ENCODE measurements around the gene VPREB3.

The VPREB3 gene

GRCh38 chr22:23713696-23714595 is 40.3 kb downstream of the VPREB3 start:
- no peak for TF ChIP-seq CTCF (IDR thresholded peaks at IDR 0.05; ENCODE audit: low read depth, low read length)
- H3K4me3 ChIP-seq (ENCODE audit: low read depth, low read length): no peak overlapping the region

- no peak for TF ChIP-seq CTCF (IDR thresholded peaks at IDR 0.05; ENCODE audit: low read depth, low read length)
- no peak overlapping the region for H3K4me3 ChIP-seq (ENCODE audit: low read depth, low read length)
These were observed 42.0 kb downstream of the VPREB3 start for GRCh38 chr22:23712256-23712655.

GRCh38 chr22:23709107-23709506 is 45.1 kb downstream of the VPREB3 start:
- no peak overlapping the region for H3K4me3 ChIP-seq (ENCODE audit: low read depth, low read length)
- TF ChIP-seq CTCF (IDR thresholded peaks at IDR 0.05; ENCODE audit: low read depth, low read length): no peak

GRCh38 chr22:23708270-23708669 is 46.0 kb downstream of the VPREB3 start:
- no peak for TF ChIP-seq CTCF (IDR thresholded peaks at IDR 0.05; ENCODE audit: low read depth, low read length)
- H3K4me3 ChIP-seq (ENCODE audit: low read depth, low read length): no peak overlapping the region

GRCh38 chr22:23705358-23705757 is 48.9 kb downstream of the VPREB3 start:
- no peak overlapping the region for H3K4me3 ChIP-seq (ENCODE audit: low read depth, low read length)
- TF ChIP-seq CTCF (IDR thresholded peaks at IDR 0.05; ENCODE audit: low read depth, low read length): no peak

GRCh38 chr22:23704829-23705228 is 49.4 kb downstream of the VPREB3 start:
- TF ChIP-seq CTCF (IDR thresholded peaks at IDR 0.05; ENCODE audit: low read depth, low read length): no peak
- H3K4me3 ChIP-seq (ENCODE audit: low read depth, low read length): no peak overlapping the region

GRCh38 chr22:23704062-23704461 is 50.2 kb downstream of the VPREB3 start:
- H3K4me3 ChIP-seq (ENCODE audit: low read depth, low read length): no peak overlapping the region
- no peak for TF ChIP-seq CTCF (IDR thresholded peaks at IDR 0.05; ENCODE audit: low read depth, low read length)

Data from WI38 (cell line).